H9 (cell line): ENCODE results near the gene CHD1. TPM values are rescaled to one million over a fixed set of nuclear protein-coding genes. Genes with fewer than 3 reads are reported as not detected.

Source experiments
- DNase-seq: peaks from one replicate; pipeline ENCODE4 v3.0.0-alpha.2; 2017
- H2AFZ ChIP-seq: one replicate; pipeline ENCODE4 v1.6.1; 2013; ENCODE audit warnings: mild to moderate bottlenecking, low read length, control low read depth, moderate library complexity
- H2AK5ac ChIP-seq: 2 replicates; pipeline ENCODE4 v1.6.1; 2013; ENCODE audit warnings: low read length, control low read depth, mixed read lengths; ENCODE audit not compliant: insufficient read length
- H2BK120ac ChIP-seq: one replicate; pipeline ENCODE4 v1.6.1; 2013; ENCODE audit warnings: low read depth, mild to moderate bottlenecking, low read length, control low read depth, inconsistent platforms; ENCODE audit not compliant: poor library complexity, severe bottlenecking
- H2BK12ac ChIP-seq: 2 replicates; pipeline ENCODE4 v1.6.1; 2013; ENCODE audit warnings: low read length, control low read depth, mixed read lengths, low read depth; ENCODE audit not compliant: insufficient read length
- H2BK15ac ChIP-seq: 2 replicates; pipeline ENCODE4 v1.6.1; 2013; ENCODE audit warnings: low read depth, low read length, control low read depth
- H2BK20ac ChIP-seq: one replicate; pipeline ENCODE4 v1.6.1; 2013; ENCODE audit warnings: low read depth, mild to moderate bottlenecking, low read length, control low read depth, inconsistent platforms; ENCODE audit not compliant: poor library complexity, severe bottlenecking
- H2BK5ac ChIP-seq: 2 replicates; pipeline ENCODE4 v1.6.1; 2013; ENCODE audit warnings: low read length, control low read depth, mixed read lengths; ENCODE audit not compliant: insufficient read length
- H3K14ac ChIP-seq: 2 replicates; pipeline ENCODE4 v1.6.1; 2013; ENCODE audit warnings: low read length, control low read depth; ENCODE audit not compliant: insufficient read depth
- H3K18ac ChIP-seq: 2 replicates; pipeline ENCODE4 v1.6.1; 2013; ENCODE audit warnings: low read depth, mild to moderate bottlenecking, mixed read lengths, low read length, control low read depth; ENCODE audit not compliant: insufficient read length
- H3K23ac ChIP-seq: 2 replicates; pipeline ENCODE4 v1.6.1; 2013; ENCODE audit warnings: low read length, control low read depth, mixed read lengths, low read depth; ENCODE audit not compliant: insufficient read length
- H3K23me2 ChIP-seq: 2 replicates; pipeline ENCODE4 v1.6.1; 2013; ENCODE audit warnings: low read depth, mild to moderate bottlenecking, mixed read lengths, low read length, control low read depth; ENCODE audit not compliant: insufficient read length, poor library complexity, severe bottlenecking
- H3K27ac ChIP-seq: 2 replicates; pipeline ENCODE4 v1.5.1; 2013; ENCODE audit warnings: low read length, control low read depth, mixed read lengths, low read depth; ENCODE audit not compliant: insufficient read length
- H3K27me3 ChIP-seq: 2 replicates; pipeline ENCODE4 v1.6.1; 2013; ENCODE audit warnings: low read length, control low read depth, inconsistent platforms; ENCODE audit not compliant: insufficient read depth
- H3K4ac ChIP-seq: 2 replicates; pipeline ENCODE4 v1.6.1; 2013; ENCODE audit warnings: low read depth, mild to moderate bottlenecking, control low read depth, inconsistent platforms, low read length, moderate library complexity
- H3K4me1 ChIP-seq: 2 replicates; pipeline ENCODE4 v1.6.1; 2013; ENCODE audit warnings: low read length, control low read depth, inconsistent platforms; ENCODE audit not compliant: insufficient read depth
- H3K4me2 ChIP-seq: 2 replicates; pipeline ENCODE4 v1.6.1; 2013; ENCODE audit warnings: low read length, control low read depth, mixed read lengths; ENCODE audit not compliant: insufficient read length, insufficient read depth
- H3K56ac ChIP-seq: 2 replicates; pipeline ENCODE4 v1.6.1; 2013; ENCODE audit warnings: low read depth, mild to moderate bottlenecking, mixed read lengths, low read length, control low read depth; ENCODE audit not compliant: insufficient read length
- H3K79me1 ChIP-seq: 2 replicates; pipeline ENCODE4 v1.6.1; 2013; ENCODE audit warnings: low read depth, mild to moderate bottlenecking, moderate library complexity, low read length, control low read depth, inconsistent platforms; ENCODE audit not compliant: insufficient read depth, poor library complexity, severe bottlenecking
- H3K79me2 ChIP-seq: 2 replicates; pipeline ENCODE4 v1.6.1; 2013; ENCODE audit warnings: low read length, control low read depth, inconsistent platforms; ENCODE audit not compliant: insufficient read depth
- H3K9ac ChIP-seq: 2 replicates; pipeline ENCODE4 v1.6.1; 2013; ENCODE audit warnings: low read length, control low read depth, mixed read lengths; ENCODE audit not compliant: insufficient read length; ENCODE audit errors: extremely low read depth
- H3K9me3 ChIP-seq: one replicate; pipeline ENCODE4 v1.6.1; 2013; ENCODE audit warnings: low read depth, low read length, inconsistent platforms; ENCODE audit not compliant: control insufficient read depth
- H3T11ph ChIP-seq: one replicate; pipeline ENCODE4 v1.6.1; 2013; ENCODE audit warnings: mild to moderate bottlenecking, low read length, control low read depth, inconsistent platforms
- H4K20me1 ChIP-seq: one replicate; pipeline ENCODE4 v1.6.1; 2013; ENCODE audit not compliant: control insufficient read depth, insufficient read length, insufficient read depth
- H4K5ac ChIP-seq: 2 replicates; pipeline ENCODE4 v1.6.1; 2013; ENCODE audit warnings: low read depth, mild to moderate bottlenecking, mixed read lengths, low read length, control low read depth; ENCODE audit not compliant: insufficient read length
- H4K8ac ChIP-seq: replicated peaks from 2 replicates; pipeline ENCODE4 v1.6.1; 2013; ENCODE audit warnings: low read length, control low read depth, mixed read lengths, low read depth; ENCODE audit not compliant: insufficient read length
- H4K91ac ChIP-seq: 2 replicates; pipeline ENCODE4 v1.6.1; 2013; ENCODE audit warnings: low read depth, mild to moderate bottlenecking, moderate library complexity, mixed read lengths, low read length, control low read depth; ENCODE audit not compliant: insufficient read length
- H3K27ac Mint-ChIP-seq, 3 experiments: 2 replicates in 2 of 3; 3 replicates in 1 of 3; pipeline ENCODE4 v1.8.0; 2020 to 2021; ENCODE audit warnings: mixed read lengths in 3 of 3, mild to moderate bottlenecking in 1 of 3, moderate library complexity in 1 of 3
- H3K27me3 Mint-ChIP-seq: 2 replicates; pipeline ENCODE4 v1.8.0; 2021; ENCODE audit warnings: low read depth, mild to moderate bottlenecking, moderate library complexity, mixed read lengths
- H3K36me3 Mint-ChIP-seq, 3 experiments: 2 replicates in 2 of 3; 3 replicates in 1 of 3; pipeline ENCODE4 v1.8.0; 2020 to 2021; ENCODE audit warnings: low read depth in 3 of 3, mixed read lengths in 3 of 3; ENCODE audit not compliant: insufficient read depth in 1 of 3
- H3K4me1 Mint-ChIP-seq, 2 experiments: 2 replicates each; pipeline ENCODE4 v1.8.0; 2020; ENCODE audit warnings: mixed read lengths in 2 of 2
- H3K4me3 Mint-ChIP-seq, 2 experiments: 2 replicates in 1 of 2; 3 replicates in 1 of 2; pipeline ENCODE4 v1.8.0; 2020 to 2021; ENCODE audit warnings: mild to moderate bottlenecking in 2 of 2, mixed read lengths in 2 of 2, moderate library complexity in 1 of 2
- H3K9me3 Mint-ChIP-seq, 2 experiments: 2 replicates in 1 of 2; 3 replicates in 1 of 2; pipeline ENCODE4 v1.8.0; 2020; ENCODE audit warnings: mild to moderate bottlenecking in 2 of 2, mixed read lengths in 2 of 2, moderate library complexity in 1 of 2
- CTCF ChIP-seq: fragments of 200-600 bp; sonication (generic); conservative IDR thresholded peaks from 3 replicates; pipeline ENCODE4 v1.8.0; 2021; ENCODE audit warnings: antibody characterized with exemption, mild to moderate bottlenecking
- WGBS: extraction: QIAGEN DNeasy Blood & Tissue Kit; methylation state at CpG from one replicate; pipeline ENCODE4 v1.1.7; 2013; ENCODE audit warnings: missing lambda C conversion rate, low lambda C conversion rate, mixed read lengths; ENCODE audit not compliant: insufficient read length; ENCODE audit errors: extremely low coverage; 5-methylcytosine and 5-hydroxymethylcytosine counted together
- total RNA-seq: library from RNA; stranded (reverse); gene quantifications from 2 replicates; pipeline ENCODE4 v1.2.1, GENCODE V29; 2021

Gene CHD1
- total RNA-seq, 1 experiment from 2014 or later = 62.7 TPM

- no peak overlapping the region for H3K9ac ChIP-seq
- H3K4me1 Mint-ChIP-seq = no peaks in the 10 kb centered on the region
- no peak for TF ChIP-seq CTCF
- no peak overlapping the region for H3K23ac ChIP-seq
- no peak overlapping the region for H2BK120ac ChIP-seq
- H3T11ph ChIP-seq = no peak overlapping the region
- H2BK12ac ChIP-seq = no peak overlapping the region
- H2BK5ac ChIP-seq = no peak overlapping the region
- H4K20me1 ChIP-seq = no peaks in the 10 kb centered on the region
- no peaks in the 10 kb centered on the region for H3K9me3 Mint-ChIP-seq
- no peak overlapping the region for H4K8ac ChIP-seq
- H3K4me1 ChIP-seq = no peaks in the 10 kb centered on the region
- H3K79me2 ChIP-seq = no peaks in the 10 kb centered on the region
- no peaks in the 10 kb centered on the region for H3K79me1 ChIP-seq
- H3K14ac ChIP-seq = no peak overlapping the region
- no peak overlapping the region for H3K27ac Mint-ChIP-seq
- no peak overlapping the region for H2BK15ac ChIP-seq
- H3K27ac ChIP-seq = no peak overlapping the region
- peaks cover 23 to 59% (median 53%) of the 10 kb centered on the region in 3 experiments for H3K36me3 Mint-ChIP-seq
- H3K27me3 Mint-ChIP-seq = no peaks in the 10 kb centered on the region
- H3K27me3 ChIP-seq = no peaks in the 10 kb centered on the region
- no peak overlapping the region for H2AK5ac ChIP-seq
- H2AFZ ChIP-seq = no peak overlapping the region
- H2BK20ac ChIP-seq = no peak overlapping the region
- no peak overlapping the region for H3K4me2 ChIP-seq
- no peak overlapping the region for H3K56ac ChIP-seq
- no peaks in the 10 kb centered on the region for H3K23me2 ChIP-seq
- WGBS = no CpG with 5 or more reads among the region's 1 CpG
- H3K4ac ChIP-seq = no peak overlapping the region
- H4K91ac ChIP-seq = no peak overlapping the region
- DNase-seq = no peak
- H4K5ac ChIP-seq = no peak overlapping the region
- no peak overlapping the region for H3K4me3 Mint-ChIP-seq
- no peak overlapping the region for H3K18ac ChIP-seq
- no peaks in the 10 kb centered on the region for H3K9me3 ChIP-seq
Measured at GRCh38 chr5:98902733-98903132, 26.1 kb downstream of the CHD1 start.
